ENCODE measurements around the gene CHMP1B.

DNA sequence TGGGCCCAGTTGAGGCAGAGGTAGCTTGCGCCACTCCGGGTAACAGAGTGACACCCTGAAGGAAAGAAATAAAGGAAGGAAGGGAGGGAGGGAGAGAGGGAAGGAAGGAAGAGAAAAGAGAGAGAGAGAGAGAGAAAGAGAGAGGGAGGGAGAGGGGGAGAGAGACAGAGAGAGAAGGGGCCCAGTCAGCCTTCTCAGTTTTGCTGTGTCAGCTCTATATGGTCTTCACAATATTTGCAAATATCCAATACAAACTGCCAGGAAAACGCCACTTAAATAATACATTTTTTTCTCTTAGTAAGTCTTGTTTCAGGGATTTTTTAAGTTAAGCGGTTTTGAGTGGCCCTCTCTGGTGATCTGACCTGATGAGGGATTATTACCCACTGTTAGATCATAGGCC lies 5.6 kb upstream of the CHMP1B start:
- no peak for TF ChIP-seq GATA2 (IDR thresholded peaks at IDR 0.05; ENCODE audit: low read depth, low read length)
- TF ChIP-seq GATA3 (IDR thresholded peaks at IDR 0.05; ENCODE audit: low read depth, low read length) = no peak
